Endothelial cell (in vitro differentiated cells): ENCODE measurements around the gene PLA2G2C. TPM values are rescaled to one million over a fixed set of nuclear protein-coding genes. Genes with fewer than 3 reads are reported as not detected.

Experiments
- DNase-seq: peaks from one replicate; pipeline ENCODE4 v3.0.0; 2021; ENCODE audit warnings: low spot score
- H3K27ac Mint-ChIP-seq: one replicate; pipeline ENCODE4 v1.8.0; 2021; ENCODE audit warnings: mixed read lengths, inconsistent platforms; ENCODE audit not compliant: unreplicated experiment
- H3K27me3 Mint-ChIP-seq: one replicate; pipeline ENCODE4 v1.8.0; 2021; ENCODE audit warnings: mild to moderate bottlenecking, moderate library complexity, mixed read lengths, inconsistent platforms; ENCODE audit not compliant: unreplicated experiment
- H3K36me3 Mint-ChIP-seq: one replicate; pipeline ENCODE4 v1.8.0; 2021; ENCODE audit warnings: mild to moderate bottlenecking, low read depth, mixed read lengths, inconsistent platforms; ENCODE audit not compliant: unreplicated experiment
- H3K4me1 Mint-ChIP-seq: one replicate; pipeline ENCODE4 v1.8.0; 2021; ENCODE audit warnings: mild to moderate bottlenecking, mixed read lengths, inconsistent platforms; ENCODE audit not compliant: unreplicated experiment
- H3K4me3 Mint-ChIP-seq: one replicate; pipeline ENCODE4 v1.8.0; 2021; ENCODE audit warnings: mild to moderate bottlenecking, mixed read lengths, inconsistent platforms; ENCODE audit not compliant: unreplicated experiment
- H3K9me3 Mint-ChIP-seq: one replicate; pipeline ENCODE4 v1.8.0; 2021; ENCODE audit warnings: mixed read lengths, inconsistent platforms; ENCODE audit not compliant: unreplicated experiment
- CTCF ChIP-seq: fragments of 200-600 bp; sonication (generic); IDR thresholded peaks from one replicate; pipeline ENCODE4 v1.5.0; 2021; ENCODE audit warnings: antibody characterized with exemption; ENCODE audit not compliant: unreplicated experiment
- total RNA-seq: library from RNA; stranded (reverse); fragmentation: NEBNext Ultra II Directional; extraction: Animal tissue kit (Norgen Biotek cat#: 25700); gene quantifications from one replicate; pipeline ENCODE4 v1.2.1, GENCODE V29; 2021; ENCODE audit not compliant: unreplicated experiment

The PLA2G2C gene
- total RNA-seq, 1 donor from 2014 or later: not detected

GRCh38 chr1:20229171-20229570 is 42.9 kb upstream of the PLA2G2C start:
- Mint-ChIP-seq H3K4me3 (no peak overlapping the region), H3K4me1 (no peaks in the 10 kb centered on the region), H3K36me3 (no peaks in the 10 kb centered on the region), H3K9me3 (no peaks in the 10 kb centered on the region), H3K27me3 (peaks cover 1% of the 10 kb centered on the region), H3K27ac (no peak overlapping the region)
- no peak for DNase-seq
- TF ChIP-seq CTCF: no peak

- Mint-ChIP-seq H3K9me3 (no peaks in the 10 kb centered on the region), H3K36me3 (no peaks in the 10 kb centered on the region), H3K27me3 (peaks cover 1% of the 10 kb centered on the region), H3K4me3 (no peak overlapping the region), H3K4me1 (no peaks in the 10 kb centered on the region), H3K27ac (no peak overlapping the region)
- DNase-seq: no peak
- TF ChIP-seq CTCF: no peak
Observed at GRCh38 chr1:20228314-20228825, 42.1 kb upstream of the PLA2G2C start.

GRCh38 chr1:20227704-20228103 is 41.4 kb upstream of the PLA2G2C start:
- no peak overlapping the region for H3K27ac Mint-ChIP-seq
- H3K4me3 Mint-ChIP-seq: no peak overlapping the region
- TF ChIP-seq CTCF: no peak
- H3K9me3 Mint-ChIP-seq: no peaks in the 10 kb centered on the region
- peaks cover 1% of the 10 kb centered on the region for H3K27me3 Mint-ChIP-seq
- H3K4me1 Mint-ChIP-seq: no peaks in the 10 kb centered on the region
- H3K36me3 Mint-ChIP-seq: no peaks in the 10 kb centered on the region
- no peak for DNase-seq

GRCh38 chr1:20224546-20224945 is 38.2 kb upstream of the PLA2G2C start:
- Mint-ChIP-seq H3K9me3 (no peaks in the 10 kb centered on the region), H3K4me1 (no peaks in the 10 kb centered on the region), H3K4me3 (no peak overlapping the region), H3K36me3 (no peaks in the 10 kb centered on the region), H3K27me3 (peaks cover 1% of the 10 kb centered on the region), H3K27ac (no peak overlapping the region)
- no peak for DNase-seq
- no peak for TF ChIP-seq CTCF

DNA sequence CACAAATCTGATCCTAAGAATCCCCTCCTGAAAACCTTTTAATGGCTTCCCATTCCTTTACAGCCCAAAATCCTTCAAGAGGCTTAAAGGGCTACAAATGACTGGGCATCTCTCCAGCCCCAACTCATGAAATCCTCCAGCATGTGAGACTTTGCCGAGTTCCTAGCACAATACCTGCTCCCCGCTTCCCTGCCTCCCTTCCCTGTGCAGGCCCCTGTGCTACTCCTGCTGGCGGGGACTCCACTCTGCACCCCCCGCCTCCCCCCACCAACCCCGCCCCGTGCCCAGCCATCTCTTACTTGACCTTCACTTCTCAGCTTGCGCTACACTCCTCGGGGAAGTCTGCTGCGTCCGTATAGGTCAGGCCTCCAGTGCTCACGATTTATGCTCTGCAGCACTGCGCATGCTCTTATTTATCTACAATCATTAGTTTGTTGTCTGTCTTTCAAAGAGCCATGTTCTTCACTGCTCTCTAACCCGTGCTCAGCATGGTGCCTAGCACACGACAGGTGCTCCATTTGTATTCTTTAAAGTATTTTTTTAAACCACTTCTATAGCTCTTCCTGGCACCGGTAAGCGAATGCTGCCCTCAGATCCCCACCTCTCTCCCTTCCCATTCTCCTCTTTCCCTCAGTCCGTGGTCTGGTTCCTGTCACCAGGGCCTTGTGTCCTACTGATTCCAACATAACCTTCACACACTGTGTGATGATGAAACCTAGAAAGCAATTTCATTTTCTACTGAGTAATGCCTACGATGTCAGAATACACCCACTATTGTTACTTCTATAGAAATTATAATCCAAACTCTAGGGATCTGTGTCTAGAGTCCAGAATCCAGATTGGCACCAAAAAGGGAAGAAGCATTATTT is 37.5 kb upstream of the PLA2G2C start:
- no peaks in the 10 kb centered on the region for H3K36me3 Mint-ChIP-seq
- H3K27ac Mint-ChIP-seq: no peak overlapping the region
- H3K4me3 Mint-ChIP-seq: no peak overlapping the region
- no peak for TF ChIP-seq CTCF
- H3K4me1 Mint-ChIP-seq: no peaks in the 10 kb centered on the region
- no peak for DNase-seq
- peaks cover 1% of the 10 kb centered on the region for H3K27me3 Mint-ChIP-seq
- H3K9me3 Mint-ChIP-seq: no peaks in the 10 kb centered on the region
